Activated CD8-positive, alpha-beta memory T cell treated with anti-CD3 and anti-CD28 coated beads, Interleukin-2, amount 50 U/mL, for 24 hours (primary cell): ENCODE measurements around the gene CCSER1.
"Not testable (repeated sequence)": the region's sequence is repeated elsewhere in the genome, so short reads cannot be mapped to it uniquely, and the experiment has no call there.

Source experiments
- DNase-seq: peaks from one replicate; pipeline ENCODE4 v3.0.0-alpha.2; 2020; ENCODE audit errors: extremely low read depth

Gene CCSER1

GRCh38 chr4:90445380-90445779 is 318.2 kb downstream of the CCSER1 start:
- no peak for DNase-seq

- no peak for DNase-seq
Observed at GRCh38 chr4:90449626-90450025, 322.4 kb downstream of the CCSER1 start.

- no peak for DNase-seq
Observed at GRCh38 chr4:90456891-90457290, 329.7 kb downstream of the CCSER1 start.

- no peak for DNase-seq
Observed at GRCh38 chr4:90457817-90458216, 330.6 kb downstream of the CCSER1 start.

GRCh38 chr4:90458576-90458975 is 331.4 kb downstream of the CCSER1 start:
- no peak for DNase-seq

- DNase-seq, result no peak
Observed at GRCh38 chr4:90474484-90474883, 347.3 kb downstream of the CCSER1 start.

GRCh38 chr4:90476019-90476418 is 348.8 kb downstream of the CCSER1 start:
- DNase-seq, result no peak

GRCh38 chr4:90476586-90476985 is 349.4 kb downstream of the CCSER1 start:
- DNase-seq, result no peak

- not testable (repeated sequence) for DNase-seq
Observed at GRCh38 chr4:90484894-90485293, 357.7 kb downstream of the CCSER1 start.

GRCh38 chr4:90486346-90486745 is 359.2 kb downstream of the CCSER1 start:
- no peak for DNase-seq

GRCh38 chr4:90495211-90495610 is 368.0 kb downstream of the CCSER1 start:
- no peak for DNase-seq

GRCh38 chr4:90495936-90496335 is 368.7 kb downstream of the CCSER1 start:
- no peak for DNase-seq

GRCh38 chr4:90498175-90498574 is 371.0 kb downstream of the CCSER1 start:
- DNase-seq, result no peak

GRCh38 chr4:90503677-90504076 is 376.5 kb downstream of the CCSER1 start:
- DNase-seq, result no peak

GRCh38 chr4:90515191-90515590 is 388.0 kb downstream of the CCSER1 start:
- DNase-seq, result no peak

GRCh38 chr4:90528551-90528950 is 401.4 kb downstream of the CCSER1 start:
- DNase-seq, result no peak

- no peak for DNase-seq
Observed at GRCh38 chr4:90536408-90536807, 409.2 kb downstream of the CCSER1 start.

GRCh38 chr4:90537491-90537890 is 410.3 kb downstream of the CCSER1 start:
- DNase-seq, result no peak

- DNase-seq, result no peak
Observed at GRCh38 chr4:90540536-90540935, 413.3 kb downstream of the CCSER1 start.

GRCh38 chr4:90542216-90542615 is 415.0 kb downstream of the CCSER1 start:
- no peak for DNase-seq

GRCh38 chr4:90543419-90544170 is 416.4 kb downstream of the CCSER1 start:
- no peak for DNase-seq

GRCh38 chr4:90544532-90545045 is 417.4 kb downstream of the CCSER1 start:
- no peak for DNase-seq

- DNase-seq, result no peak
Observed at GRCh38 chr4:90545380-90545779, 418.2 kb downstream of the CCSER1 start.

GRCh38 chr4:90546114-90546513 is 418.9 kb downstream of the CCSER1 start:
- DNase-seq, result no peak
